GM19035 (cell line): ENCODE results near the gene NIPSNAP2.
"Not testable (repeated sequence)": the region's sequence is repeated elsewhere in the genome, so short reads cannot be mapped to it uniquely, and the experiment has no call there.

ENCODE experiments used
- ATAC-seq: cut with Tn5 transposase; IDR thresholded peaks from one replicate; pipeline ENCODE4 v1.9.1; 2021; ENCODE audit not compliant: unreplicated experiment

The NIPSNAP2 gene

GRCh38 chr7:55964261-55965099, at the start of gene NIPSNAP2:
TSS of gene NIPSNAP2 (plus strand) at chr7:55964585. CDS start at chr7:55964610, 25 bp downstream.
- ATAC-seq: peak; percentile 85

- no peak for ATAC-seq
Measured at GRCh38 chr7:55917771-55918170, 46.6 kb upstream of the NIPSNAP2 start.

GRCh38 chr7:55928006-55928767, 36.2 kb upstream of the NIPSNAP2 start:
- no peak for ATAC-seq

- no peak for ATAC-seq
Measured at GRCh38 chr7:55931421-55932151, 32.8 kb upstream of the NIPSNAP2 start.

- no peak for ATAC-seq
Measured at GRCh38 chr7:55939514-55940123, 24.8 kb upstream of the NIPSNAP2 start.

- no peak for ATAC-seq
Measured at GRCh38 chr7:55946545-55946944, 17.8 kb upstream of the NIPSNAP2 start.

- peak; percentile 100 for ATAC-seq
Measured at GRCh38 chr7:55951637-55952351, 12.6 kb upstream of the NIPSNAP2 start, which contains the start of gene MRPS17. TSS of gene MRPS17 (plus strand) at chr7:55951877. CDS start at chr7:55953196, 1,319 bp downstream.

GRCh38 chr7:55952352-55952671, 12.1 kb upstream of the NIPSNAP2 start:
- ATAC-seq: not testable (repeated sequence)

- ATAC-seq: no peak
Measured at GRCh38 chr7:55953707-55954475, 10.5 kb upstream of the NIPSNAP2 start.

GRCh38 chr7:55957190-55957589, 7.2 kb upstream of the NIPSNAP2 start:
- ATAC-seq: no peak

GRCh38 chr7:55962014-55962413, 2.4 kb upstream of the NIPSNAP2 start:
- ATAC-seq: no peak

GRCh38 chr7:55963584-55964168, 709 bp upstream of the NIPSNAP2 start:
- ATAC-seq: no peak

- ATAC-seq: no peak
Measured at GRCh38 chr7:55965100-55965470, 700 bp downstream of the NIPSNAP2 start.

- no peak for ATAC-seq
Measured at GRCh38 chr7:55965805-55966421, 1.5 kb downstream of the NIPSNAP2 start.

GRCh38 chr7:55966851-55967250, 2.5 kb downstream of the NIPSNAP2 start:
- ATAC-seq: no peak

GRCh38 chr7:55969391-55969790, 5.0 kb downstream of the NIPSNAP2 start:
- ATAC-seq: no peak

- ATAC-seq: no peak
Measured at GRCh38 chr7:55970561-55970960, 6.2 kb downstream of the NIPSNAP2 start.

GRCh38 chr7:55970978-55971377, 6.6 kb downstream of the NIPSNAP2 start:
- ATAC-seq: no peak

- no peak for ATAC-seq
Measured at GRCh38 chr7:55973747-55974250, 9.4 kb downstream of the NIPSNAP2 start.
